Lung (tissue), 12 donors: ENCODE measurements around the gene UQCR11. TPM values are rescaled to one million over a fixed set of nuclear protein-coding genes. Genes with fewer than 3 reads are reported as not detected.
A peak's percentile ranks its signal among the peaks of the same experiment; 100 is the strongest.

Source experiments
- ATAC-seq: fragments of 200-7000 bp; cut with Tn5 transposase; one replicate; pipeline ENCODE4 v1.9.1; 2020; ENCODE audit warnings: moderate number of reproducible peaks; ENCODE audit not compliant: insufficient read depth, low FRiP score
- DNase-seq, 3 donors: peaks; one replicate each; pipeline ENCODE4 v3.0.0-alpha.2; 2013 to 2017
- H3K27ac ChIP-seq, 2 donors: one replicate each; pipeline ENCODE4 v1.5.1; 2013; ENCODE audit warnings: mild to moderate bottlenecking in 2 of 2, moderate library complexity in 2 of 2, control low read depth in 1 of 2, inconsistent platforms in 1 of 2, low read depth in 1 of 2, low read length in 1 of 2
- H3K27me3 ChIP-seq, 3 donors: one replicate each; pipeline ENCODE4 v1.5.1; 2013; ENCODE audit warnings: low read length in 2 of 3; ENCODE audit not compliant: control insufficient read depth in 3 of 3, insufficient read depth in 3 of 3
- H3K36me3 ChIP-seq, 4 donors: one replicate each; pipeline ENCODE4 v1.5.1; 2013; ENCODE audit warnings: low read length in 4 of 4, mild to moderate bottlenecking in 1 of 4, moderate library complexity in 1 of 4; ENCODE audit not compliant: control insufficient read depth in 4 of 4, insufficient read depth in 4 of 4
- H3K4me1 ChIP-seq, 5 donors: one replicate each; pipeline ENCODE4 v1.5.1; 2013; ENCODE audit warnings: low read length in 5 of 5, mild to moderate bottlenecking in 2 of 5, moderate library complexity in 1 of 5; ENCODE audit not compliant: control insufficient read depth in 5 of 5, insufficient read depth in 5 of 5
- H3K4me3 ChIP-seq: one replicate; pipeline ENCODE4 v1.5.1; 2013; ENCODE audit warnings: mild to moderate bottlenecking, control low read depth, moderate library complexity
- H3K9ac ChIP-seq, 2 donors: one replicate each; pipeline ENCODE4 v1.5.1; 2013; ENCODE audit warnings: low read length in 2 of 2, control low read depth in 1 of 2; ENCODE audit not compliant: insufficient read depth in 1 of 2
- H3K9me3 ChIP-seq, 4 donors: one replicate each; pipeline ENCODE4 v1.5.1; 2013; ENCODE audit warnings: low read length in 3 of 4, mild to moderate bottlenecking in 1 of 4, moderate library complexity in 1 of 4; ENCODE audit not compliant: control insufficient read depth in 4 of 4, insufficient read depth in 3 of 4
- CTCF ChIP-seq: IDR thresholded peaks from 2 replicates; pipeline ENCODE4 v1.5.1; 2012; ENCODE audit warnings: mild to moderate bottlenecking; ENCODE audit errors: control extremely low read depth, extremely low read depth
- WGBS, 2 donors: extraction: QIAGEN DNeasy Blood & Tissue Kit; methylation state at CpG; one replicate each; pipeline ENCODE4 v1.1.7; 2013; 5-methylcytosine and 5-hydroxymethylcytosine counted together
- polyA plus RNA-seq, 2 donors: library from polyadenylated mRNA; stranded (reverse); fragments of 200-250 nt; gene quantifications; one replicate each; pipeline ENCODE4 v1.2.1, GENCODE V29; 2013
- total RNA-seq, 2 donors: library from RNA; depleted of rRNA in 1 of 2; stranded (reverse); fragments of >200 nt in 1 of 2; gene quantifications; one replicate each; pipeline ENCODE4 v1.2.1, GENCODE V29; 2014 to 2021
- donor health status: control.
- donor health status: control.
- donor health status: Bipolar disorder and iron deficiency.
- donor health status: healthy.
- donor health status: DM: yes; HTN: yes; CAD: no.

Gene UQCR11
- total and polyA plus RNA-seq, 4 donors: 35.4 to 225 (median 127) TPM

GRCh38 chr19:1624458-1624857, 19.2 kb upstream of the UQCR11 start:
- DNase-seq (peak; percentile 57 to 66 (median 57)), ATAC-seq (peak; percentile 43)
- no peaks in the 10 kb centered on the region for H3K4me1 ChIP-seq
- no peak overlapping the region for H3K4me3 ChIP-seq
- H3K9me3 ChIP-seq: no peaks in the 10 kb centered on the region
- peak; percentile 47 for TF ChIP-seq CTCF
- H3K9ac ChIP-seq: no peak overlapping the region
- 60 to 64% methylated on average over 23 of the region's 23 CpGs for WGBS, 2 donors
- no peak overlapping the region for H3K27ac ChIP-seq
- H3K36me3 ChIP-seq: peaks cover 0 to 37% (median 9%) of the 10 kb centered on the region in 4 donors
- no peaks in the 10 kb centered on the region for H3K27me3 ChIP-seq

GRCh38 chr19:1622541-1622940, 17.3 kb upstream of the UQCR11 start:
- no peak for ATAC-seq
- no peaks in the 10 kb centered on the region for H3K4me1 ChIP-seq
- H3K9ac ChIP-seq: no peak overlapping the region
- 78 to 91% methylated on average over 5 of the region's 5 CpGs for WGBS, 2 donors
- no peak overlapping the region for H3K27ac ChIP-seq
- no peak for TF ChIP-seq CTCF
- DNase-seq: no peak
- H3K36me3 ChIP-seq: peaks cover 0 to 44% (median 13%) of the 10 kb centered on the region in 4 donors
- no peaks in the 10 kb centered on the region for H3K9me3 ChIP-seq
- H3K4me3 ChIP-seq: no peak overlapping the region
- H3K27me3 ChIP-seq: no peaks in the 10 kb centered on the region

- no peaks in the 10 kb centered on the region for H3K9me3 ChIP-seq
- no peaks in the 10 kb centered on the region for H3K4me1 ChIP-seq
- 93 to 95% methylated on average over 17 to 23 of the region's 23 CpGs for WGBS, 2 donors
Measured at GRCh38 chr19:1622007-1622406, 16.7 kb upstream of the UQCR11 start.

More at GRCh38 chr19:1622007-1622406, 16.7 kb upstream of the UQCR11 start:
- H3K4me3 ChIP-seq: no peak overlapping the region
- H3K27me3 ChIP-seq: no peaks in the 10 kb centered on the region
- no peak overlapping the region for H3K27ac ChIP-seq
- DNase-seq (no peak), ATAC-seq (no peak)
- H3K36me3 ChIP-seq: peaks cover 0 to 47% (median 13%) of the 10 kb centered on the region in 4 donors
- TF ChIP-seq CTCF: no peak
- H3K9ac ChIP-seq: no peak overlapping the region
